GM19099 (cell line): ENCODE results near the gene TXLNA.

Experiments used
- POLR2A ChIP-seq: IDR thresholded peaks from 3 replicates; pipeline ENCODE4 v1.6.1; 2011; ENCODE audit warnings: low read depth; ENCODE audit not compliant: insufficient read length; ENCODE audit errors: extremely low read depth

TXLNA gene

DNA sequence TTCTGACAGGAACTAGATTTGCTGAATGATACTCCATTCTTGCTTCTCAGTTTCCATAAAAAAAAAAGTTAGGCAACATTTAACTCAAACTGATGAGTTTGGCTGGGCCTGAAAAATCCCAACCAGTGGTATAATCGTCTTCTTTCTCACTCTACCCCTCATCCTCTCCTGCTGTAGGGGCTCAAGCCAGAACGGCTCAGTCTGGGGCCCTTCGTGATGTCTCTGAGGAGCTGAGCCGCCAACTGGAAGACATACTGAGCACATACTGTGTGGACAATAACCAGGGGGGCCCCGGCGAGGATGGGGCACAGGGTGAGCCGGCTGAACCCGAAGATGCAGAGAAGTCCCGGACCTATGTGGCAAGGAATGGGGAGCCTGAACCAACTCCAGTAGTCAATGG lies 1.6 kb downstream of the TXLNA start:
- no peak for TF ChIP-seq POLR2A

DNA sequence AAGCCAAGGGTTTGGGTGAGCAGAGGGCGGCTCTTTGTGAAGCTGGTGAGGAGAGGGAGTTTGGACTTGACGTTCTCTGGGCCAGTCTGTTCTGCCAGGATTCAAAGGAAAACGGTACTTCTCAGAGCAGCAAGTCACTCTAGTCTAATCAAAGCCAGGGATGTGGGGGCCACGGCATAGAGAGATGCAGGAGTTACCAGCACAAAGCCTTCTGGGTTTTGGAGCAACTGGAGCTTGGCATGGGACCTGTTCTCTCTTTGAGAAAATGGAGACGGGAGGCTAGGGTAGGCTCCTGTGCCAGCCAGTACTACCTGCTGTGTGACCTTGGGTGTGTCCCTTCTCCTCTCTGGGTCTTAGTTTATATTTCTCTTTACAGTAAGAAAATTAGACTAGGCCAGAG lies 2.1 kb downstream of the TXLNA start:
- no peak for TF ChIP-seq POLR2A

DNA sequence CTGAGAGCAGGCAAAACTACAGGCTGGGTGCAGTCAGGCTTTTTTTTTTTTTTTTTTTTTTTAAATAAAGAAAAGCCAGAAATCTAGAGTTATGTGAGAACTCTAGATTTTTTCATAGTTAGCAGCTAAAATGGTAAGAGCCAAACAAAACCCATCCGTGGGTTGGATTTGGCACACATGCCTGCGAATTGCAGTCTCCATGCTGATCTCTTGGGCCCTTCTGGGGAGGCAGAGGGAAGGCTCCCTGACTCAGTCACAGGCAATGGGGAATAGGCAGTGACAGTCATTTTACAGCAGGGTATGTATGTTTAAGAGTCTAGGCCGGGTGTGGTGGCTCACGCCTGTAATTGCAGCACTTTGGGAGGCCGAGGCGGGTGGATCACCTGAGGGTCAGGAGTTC lies 2.6 kb downstream of the TXLNA start:
- TF ChIP-seq POLR2A, result no peak

DNA sequence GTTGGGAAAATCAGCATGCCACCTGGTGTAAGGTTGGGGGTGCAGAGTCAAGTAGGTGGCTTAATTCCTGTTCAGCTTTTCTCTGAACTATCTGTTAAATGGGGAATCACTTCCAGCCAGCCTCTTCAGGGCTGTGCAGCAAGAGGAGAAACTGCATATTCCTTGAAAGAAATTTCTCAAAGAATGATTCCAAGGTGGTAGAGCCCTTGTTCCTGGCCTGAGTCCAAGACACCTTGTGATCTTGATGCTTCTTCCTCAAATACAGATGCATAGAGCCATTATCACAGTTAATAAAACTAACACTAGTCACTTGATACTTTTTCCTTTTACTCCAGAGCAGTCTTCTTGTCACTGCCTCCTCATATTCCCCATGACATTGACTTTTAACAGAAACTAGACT lies 5.2 kb downstream of the TXLNA start:
- no peak for TF ChIP-seq POLR2A

DNA sequence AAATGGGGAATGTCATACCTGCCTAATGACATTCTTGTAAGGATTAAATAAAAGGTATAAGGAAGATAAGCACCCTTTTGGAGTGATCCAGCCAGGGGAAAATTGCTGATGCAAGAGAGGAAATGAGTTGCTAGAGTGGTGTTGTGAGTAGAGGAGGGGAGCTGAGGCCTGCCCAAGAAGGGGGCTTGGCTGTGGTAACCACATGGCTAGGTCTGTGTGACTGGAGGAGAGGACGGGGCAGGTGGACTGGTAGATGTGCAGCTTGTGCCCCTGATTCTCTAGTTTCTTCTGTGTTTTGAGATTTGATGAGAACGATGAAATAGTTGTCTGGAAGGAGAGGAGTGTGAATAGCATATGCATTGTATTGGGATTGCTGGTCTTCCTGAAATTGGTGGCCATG lies 6.6 kb downstream of the TXLNA start:
- TF ChIP-seq POLR2A, result no peak

DNA sequence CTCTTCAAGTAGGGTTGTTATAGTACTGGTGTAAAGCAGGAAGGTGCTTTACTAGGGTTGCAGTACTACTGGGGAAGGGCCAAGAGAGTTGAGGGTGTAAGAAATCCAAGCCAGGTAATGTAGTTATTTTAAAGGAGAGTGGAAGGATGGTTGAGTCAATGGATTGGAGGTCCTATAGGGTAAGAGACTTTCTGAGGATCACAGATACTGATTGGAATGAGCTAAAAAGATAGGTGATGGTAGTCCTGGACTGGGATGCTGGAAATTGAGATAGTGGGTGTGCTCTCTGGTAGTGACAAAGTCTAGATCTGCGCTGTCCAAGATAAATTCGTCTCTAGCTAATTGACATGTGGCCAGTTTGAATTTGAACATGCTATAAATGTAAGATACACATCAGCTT lies 7.0 kb downstream of the TXLNA start:
- no peak for TF ChIP-seq POLR2A

DNA sequence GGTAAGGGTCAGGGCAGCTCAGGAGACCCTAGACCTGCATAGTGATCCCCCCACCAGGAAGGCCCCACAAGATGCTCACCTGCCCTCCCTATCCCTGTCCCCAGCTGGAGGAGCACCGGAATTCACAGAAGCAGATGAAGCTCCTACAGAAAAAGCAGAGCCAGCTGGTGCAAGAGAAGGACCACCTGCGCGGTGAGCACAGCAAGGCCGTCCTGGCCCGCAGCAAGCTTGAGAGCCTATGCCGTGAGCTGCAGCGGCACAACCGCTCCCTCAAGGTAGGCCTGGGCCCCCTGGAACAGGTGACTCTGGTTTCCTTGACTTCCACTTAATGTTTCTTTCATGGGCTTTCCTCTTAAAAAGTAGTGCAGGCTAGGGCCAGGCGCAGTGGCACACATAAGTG lies 8.4 kb downstream of the TXLNA start:
- no peak for TF ChIP-seq POLR2A

DNA sequence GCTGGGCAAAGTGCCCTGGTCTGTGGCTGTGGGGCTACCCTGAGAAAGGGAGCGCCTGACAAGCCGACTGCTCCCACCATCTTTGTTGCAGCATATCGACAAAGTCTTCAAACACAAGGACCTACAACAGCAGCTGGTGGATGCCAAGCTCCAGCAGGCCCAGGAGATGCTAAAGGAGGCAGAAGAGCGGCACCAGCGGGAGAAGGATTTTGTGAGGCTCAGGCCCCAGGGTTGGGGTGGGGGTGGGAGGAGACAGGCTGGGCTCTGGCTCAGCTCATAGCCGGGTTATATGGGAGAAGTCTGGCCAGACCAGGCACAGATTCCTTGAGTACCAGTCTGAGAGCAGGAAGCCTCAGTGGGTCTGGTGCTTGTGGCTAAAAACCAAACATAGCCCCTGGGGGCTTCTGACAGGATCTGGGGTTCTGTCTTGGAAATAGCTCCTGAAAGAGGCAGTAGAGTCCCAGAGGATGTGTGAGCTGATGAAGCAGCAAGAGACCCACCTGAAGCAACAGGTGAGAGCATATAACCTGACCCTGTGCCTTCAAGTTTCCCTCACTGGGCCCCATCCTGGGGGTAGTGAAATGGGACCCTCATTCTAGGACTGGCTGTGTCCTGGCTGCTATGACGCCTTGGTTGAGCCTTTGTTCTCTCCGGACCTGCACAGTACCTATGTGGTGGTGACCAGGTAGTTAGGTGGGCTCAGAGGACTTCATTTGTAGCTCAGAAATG lies 12.9 kb downstream of the TXLNA start:
- no peak for TF ChIP-seq POLR2A

DNA sequence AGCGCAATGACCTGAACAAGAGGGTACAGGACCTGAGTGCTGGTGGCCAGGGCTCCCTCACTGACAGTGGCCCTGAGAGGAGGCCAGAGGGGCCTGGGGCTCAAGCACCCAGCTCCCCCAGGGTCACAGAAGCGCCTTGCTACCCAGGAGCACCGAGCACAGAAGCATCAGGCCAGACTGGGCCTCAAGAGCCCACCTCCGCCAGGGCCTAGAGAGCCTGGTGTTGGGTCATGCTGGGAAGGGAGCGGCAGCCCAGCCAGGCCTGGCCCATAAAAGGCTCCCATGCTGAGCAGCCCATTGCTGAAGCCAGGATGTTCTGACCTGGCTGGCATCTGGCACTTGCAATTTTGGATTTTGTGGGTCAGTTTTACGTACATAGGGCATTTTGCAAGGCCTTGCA lies 15.5 kb downstream of the TXLNA start:
- no peak for TF ChIP-seq POLR2A

DNA sequence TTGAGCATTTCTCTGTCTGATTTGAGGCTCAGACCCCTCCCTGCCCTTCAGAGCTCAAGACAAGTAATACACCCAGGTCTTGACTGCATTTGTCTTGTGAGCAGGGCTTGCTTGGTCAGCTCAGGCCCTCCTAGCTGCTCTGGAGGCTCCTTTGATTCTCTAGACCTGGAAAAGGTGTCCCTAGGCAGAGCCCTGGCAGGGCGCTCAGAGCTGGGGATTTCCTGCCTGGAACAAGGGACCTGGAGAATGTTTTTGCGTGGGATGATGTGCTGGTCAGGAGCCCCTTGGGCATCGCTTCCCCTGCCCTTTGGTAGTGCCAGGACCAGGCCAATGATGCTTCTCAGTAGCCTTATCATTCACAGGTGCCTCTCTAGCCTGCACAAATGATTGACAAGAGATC lies 16.1 kb downstream of the TXLNA start:
- TF ChIP-seq POLR2A, result no peak

DNA sequence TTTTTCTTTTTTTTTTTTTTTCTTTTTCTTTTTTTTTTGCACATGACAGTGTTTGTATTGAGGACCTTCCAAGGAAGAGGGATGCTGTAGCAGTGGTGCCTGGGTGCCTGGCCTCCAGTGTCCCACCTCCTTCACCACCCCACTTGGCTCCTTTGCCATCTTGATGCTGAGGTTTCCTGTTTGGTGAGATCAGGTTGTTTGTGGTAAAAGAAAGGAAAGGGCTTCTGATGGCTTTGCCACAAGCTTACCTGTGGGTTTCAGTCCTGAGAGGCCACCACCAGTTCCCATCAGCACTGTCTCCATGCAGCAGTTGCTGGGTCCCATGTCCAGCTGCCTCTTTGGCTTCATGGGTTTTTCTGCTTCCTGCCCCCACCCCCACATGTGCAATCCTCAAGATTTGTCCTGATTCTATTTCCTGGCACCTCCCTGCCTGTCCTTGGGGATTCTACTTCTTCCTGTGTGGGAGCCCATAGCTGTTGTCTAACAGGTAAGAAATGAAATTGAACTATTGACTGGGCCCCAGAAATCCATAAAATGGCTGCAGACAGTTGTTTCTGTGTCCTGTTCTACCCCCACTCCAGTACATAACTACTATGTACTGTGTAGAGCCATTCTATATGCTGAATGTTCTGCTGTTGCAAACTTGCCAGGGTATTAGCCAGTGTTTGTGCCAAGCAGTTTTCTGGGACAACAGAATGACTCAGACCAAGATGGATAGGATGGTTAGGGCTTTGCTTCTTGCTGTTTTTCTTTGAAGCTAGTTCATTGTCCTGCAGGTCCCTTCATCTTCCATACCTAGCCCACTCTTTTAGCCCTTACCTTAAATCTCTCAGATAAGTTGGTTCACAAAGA lies 16.7 kb downstream of the TXLNA start:
- TF ChIP-seq POLR2A, result no peak

DNA sequence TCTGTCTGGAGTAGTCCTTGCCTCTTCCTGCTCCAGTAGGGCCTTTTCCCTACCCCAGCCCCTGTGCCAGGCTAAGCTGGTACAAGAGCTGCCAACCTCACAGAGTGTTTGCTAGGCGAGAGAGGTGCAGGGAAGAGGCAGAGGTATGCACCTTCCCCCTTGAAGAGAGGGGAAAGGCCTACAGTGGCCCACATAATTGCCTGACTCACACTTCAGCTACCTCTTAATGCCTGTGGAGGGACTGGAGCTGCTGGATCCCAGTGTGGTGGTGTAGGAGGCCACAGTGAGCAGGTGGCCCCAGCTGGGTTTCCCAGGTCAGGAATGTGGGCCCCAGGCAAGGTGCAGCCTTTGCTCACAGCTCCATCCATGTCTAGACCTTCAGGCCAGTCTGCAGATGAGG lies 17.6 kb downstream of the TXLNA start:
- TF ChIP-seq POLR2A, result no peak

DNA sequence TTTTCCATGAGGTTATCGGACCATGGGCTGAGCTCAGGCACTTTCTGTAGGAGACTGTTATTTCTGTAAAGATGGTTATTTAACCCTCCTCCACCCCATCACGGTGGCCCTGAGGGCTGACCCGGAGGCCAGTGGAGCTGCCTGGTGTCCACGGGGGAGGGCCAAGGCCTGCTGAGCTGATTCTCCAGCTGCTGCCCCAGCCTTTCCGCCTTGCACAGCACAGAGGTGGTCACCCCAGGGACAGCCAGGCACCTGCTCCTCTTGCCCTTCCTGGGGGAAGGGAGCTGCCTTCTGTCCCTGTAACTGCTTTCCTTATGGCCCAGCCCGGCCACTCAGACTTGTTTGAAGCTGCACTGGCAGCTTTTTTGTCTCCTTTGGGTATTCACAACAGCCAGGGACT lies 18.4 kb downstream of the TXLNA start:
- no peak for TF ChIP-seq POLR2A

DNA sequence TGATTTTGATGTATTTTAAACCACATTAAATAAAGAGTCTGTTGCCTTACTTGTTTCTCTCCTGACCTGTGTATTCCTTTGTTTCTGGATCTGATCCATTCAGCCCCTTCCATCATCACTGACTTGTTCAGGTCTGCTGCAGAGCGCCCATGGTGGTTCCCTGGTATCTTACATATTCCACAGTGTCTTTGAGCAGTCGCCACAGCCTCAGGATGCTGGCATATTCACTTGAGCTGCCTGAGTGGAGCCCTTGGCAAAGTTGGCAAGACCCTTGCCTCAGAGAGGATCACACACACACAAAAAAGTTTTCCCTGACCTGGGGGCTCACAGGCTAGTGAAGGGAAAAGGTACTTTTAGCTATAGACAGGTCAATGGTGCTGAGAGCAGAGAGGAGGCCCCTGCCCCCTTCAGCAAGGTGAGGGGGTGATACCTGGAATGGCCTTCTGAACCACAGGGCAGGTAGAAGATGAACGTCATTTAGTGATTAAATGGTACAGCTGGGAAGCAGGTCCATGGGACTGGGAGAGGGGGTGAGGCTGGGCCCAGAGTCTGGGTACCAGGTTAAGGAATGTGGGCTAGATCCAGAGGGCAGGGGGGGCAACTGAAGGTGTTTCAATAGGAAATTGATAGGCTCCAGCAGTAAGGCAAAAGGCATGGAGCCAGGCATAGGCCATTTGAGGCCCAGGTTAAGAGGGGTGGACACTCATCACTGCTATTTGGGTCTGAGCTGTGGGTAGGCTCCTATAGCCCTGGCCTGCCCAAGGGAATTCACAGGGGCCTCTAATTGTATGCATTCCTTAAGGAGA lies 19.0 kb downstream of the TXLNA start:
- peak; percentile 30 for TF ChIP-seq POLR2A

DNA sequence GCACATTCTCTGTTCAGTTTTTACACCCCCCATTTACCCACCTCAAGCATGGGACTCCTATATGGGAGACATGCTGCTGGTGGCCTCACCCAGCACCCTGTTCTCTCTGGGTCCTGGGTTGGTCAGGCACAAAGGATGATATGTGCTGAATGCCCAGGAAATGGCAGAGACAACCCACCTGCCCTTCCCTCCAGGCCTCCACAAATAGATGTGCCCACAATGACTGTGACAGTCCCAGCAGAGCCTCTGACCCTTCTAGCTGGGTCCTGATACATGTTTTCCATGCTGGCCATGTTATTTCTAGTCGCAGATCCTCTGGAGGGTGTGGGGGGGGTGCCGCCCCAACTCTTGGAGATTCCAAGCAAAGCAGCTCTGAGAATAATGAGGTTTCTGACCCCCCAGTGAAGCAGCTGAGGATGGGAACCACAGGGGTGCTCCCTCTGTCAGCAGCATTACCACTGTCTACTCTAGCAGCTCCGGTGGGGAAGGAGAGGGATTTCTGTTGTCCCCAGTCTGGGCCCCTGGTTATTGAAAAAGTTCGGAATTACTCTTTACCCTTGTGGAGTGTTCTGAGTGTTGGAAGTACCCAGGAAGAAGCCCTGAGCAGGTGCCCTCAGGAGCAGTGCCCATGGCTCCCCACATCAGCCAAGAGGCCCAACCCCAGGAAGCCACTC lies 19.7 kb downstream of the TXLNA start:
- no peak for TF ChIP-seq POLR2A
